ENCODE data around the gene ARMC3. TPM values are rescaled to one million over a fixed set of nuclear protein-coding genes. Genes with fewer than 3 reads are reported as not detected.

ARMC3 gene
- total and polyA plus RNA-seq, 9 of the 15 experiments (the other 6 are each of a cell fraction or from before 2014, with no cell fraction given): 0.33 to 1.1 (median 0.62) TPM

DNA sequence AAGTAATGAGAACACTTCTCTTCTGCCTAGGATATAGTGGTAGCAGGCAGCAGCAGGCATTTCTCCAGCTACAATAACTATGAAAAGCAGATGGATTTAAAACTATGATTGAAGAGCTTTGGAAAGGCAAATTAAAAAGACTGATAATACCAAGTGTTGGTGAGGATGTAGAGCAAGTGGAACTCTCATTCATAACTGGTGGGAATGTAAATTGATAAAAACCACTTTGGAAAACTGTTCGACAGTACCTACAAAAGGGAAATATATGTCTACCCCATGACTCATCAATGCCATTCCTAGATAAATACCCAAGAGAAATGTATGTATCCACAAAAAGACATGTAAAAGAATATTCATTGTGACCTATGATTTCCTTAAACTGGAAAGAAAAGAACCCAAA is 14.6 kb downstream of the ARMC3 start:
- no peaks in the 10 kb centered on the region for H3K4me1 ChIP-seq (replicated peaks in 1 of 2; ENCODE audit: control insufficient read depth in 2 of 2, insufficient read depth in 2 of 2, low read length in 2 of 2)
- CTCF ChIA-PET (ENCODE audit: low intra/inter-chr PET ratio): no interaction called here
- no peak overlapping the region for H3K27ac ChIP-seq (ENCODE audit: extremely low read depth, low read depth, low read length)
- no peak for TF ChIP-seq ASH1L (IDR thresholded peaks at IDR 0.05; ENCODE audit: borderline replicate concordance, low read depth, partially characterized antibody)
- 0 out of 2 replicates have a peak, but pooled peaks have one; percentile 24 for TF ChIP-seq TRIM28 (IDR thresholded peaks at IDR 0.05)
- TF ChIP-seq RBM25 (IDR thresholded peaks at IDR 0.05; ENCODE audit: low read depth, low read length, severe bottlenecking): peak; percentile 81
- TF ChIP-seq MED1 (CRISPR knock-in tag; IDR thresholded peaks at IDR 0.05; ENCODE audit: borderline replicate concordance): no peak
- peak; percentile 78 for TF ChIP-seq ZNF184 (CRISPR knock-in tag; IDR thresholded peaks at IDR 0.05)
- TF ChIP-seq CBX5 (IDR thresholded peaks at IDR 0.05; ENCODE audit: borderline replicate concordance, low read depth): no peak
- TF ChIP-seq, protein P1, sequence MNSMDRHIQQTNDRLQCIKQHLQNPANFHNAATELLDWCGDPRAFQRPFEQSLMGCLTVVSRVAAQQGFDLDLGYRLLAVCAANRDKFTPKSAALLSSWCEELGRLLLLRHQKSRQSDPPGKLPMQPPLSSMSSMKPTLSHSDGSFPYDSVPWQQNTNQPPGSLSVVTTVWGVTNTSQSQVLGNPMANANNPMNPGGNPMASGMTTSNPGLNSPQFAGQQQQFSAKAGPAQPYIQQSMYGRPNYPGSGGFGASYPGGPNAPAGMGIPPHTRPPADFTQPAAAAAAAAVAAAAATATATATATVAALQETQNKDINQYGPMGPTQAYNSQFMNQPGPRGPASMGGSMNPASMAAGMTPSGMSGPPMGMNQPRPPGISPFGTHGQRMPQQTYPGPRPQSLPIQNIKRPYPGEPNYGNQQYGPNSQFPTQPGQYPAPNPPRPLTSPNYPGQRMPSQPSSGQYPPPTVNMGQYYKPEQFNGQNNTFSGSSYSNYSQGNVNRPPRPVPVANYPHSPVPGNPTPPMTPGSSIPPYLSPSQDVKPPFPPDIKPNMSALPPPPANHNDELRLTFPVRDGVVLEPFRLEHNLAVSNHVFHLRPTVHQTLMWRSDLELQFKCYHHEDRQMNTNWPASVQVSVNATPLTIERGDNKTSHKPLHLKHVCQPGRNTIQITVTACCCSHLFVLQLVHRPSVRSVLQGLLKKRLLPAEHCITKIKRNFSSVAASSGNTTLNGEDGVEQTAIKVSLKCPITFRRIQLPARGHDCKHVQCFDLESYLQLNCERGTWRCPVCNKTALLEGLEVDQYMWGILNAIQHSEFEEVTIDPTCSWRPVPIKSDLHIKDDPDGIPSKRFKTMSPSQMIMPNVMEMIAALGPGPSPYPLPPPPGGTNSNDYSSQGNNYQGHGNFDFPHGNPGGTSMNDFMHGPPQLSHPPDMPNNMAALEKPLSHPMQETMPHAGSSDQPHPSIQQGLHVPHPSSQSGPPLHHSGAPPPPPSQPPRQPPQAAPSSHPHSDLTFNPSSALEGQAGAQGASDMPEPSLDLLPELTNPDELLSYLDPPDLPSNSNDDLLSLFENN (IDR thresholded peaks at IDR 0.05; ENCODE audit: low read depth in 2 of 2, low read length in 2 of 2): no peak
- TF ChIP-seq VEZF1 (CRISPR knock-in tag; IDR thresholded peaks at IDR 0.05): no peak
- TF ChIP-seq BDP1 (IDR thresholded peaks at IDR 0.05; ENCODE audit: insufficient read depth, insufficient read length): no peak
- TF ChIP-seq NFIC (IDR thresholded peaks at IDR 0.05): no peak
- H3K27me3 ChIP-seq (ENCODE audit: control insufficient read depth in 2 of 2, insufficient read depth in 2 of 2, low read length in 2 of 2): no peaks in the 10 kb centered on the region
- BruUV-seq (replicated peaks): no TSS peak
- H2AFZ ChIP-seq (ENCODE audit: low read depth, low read length): no peak overlapping the region
- in situ Hi-C loops (cut with MboI) (no loop called here), intact Hi-C loops (cut with micrococcal nuclease) (no loop called here)
- POLR2A ChIA-PET: interaction anchor here (1.0 kb wide), 1 partner anchor 13 kb away, joined by 3 read pairs; no protein-coding TSS in a partner anchor
- 5% methylated on average over 1 of the region's 1 CpG for WGBS (ENCODE audit: insufficient coverage, low coverage, missing lambda C conversion rate)
- ATAC-seq: no peak
- H3K79me2 ChIP-seq (ENCODE audit: control insufficient read depth, insufficient read depth, low read length): no peaks in the 10 kb centered on the region
- no peak overlapping the region for H3K4me2 ChIP-seq (ENCODE audit: insufficient read depth, low read length)
- no peak for FAIRE-seq
- DNase-seq (ENCODE audit: extremely low read depth in 1 of 4, low spot score in 3 of 4): no peak
- no peak overlapping the region for H3K4me3 ChIP-seq
- no peak overlapping the region for H3K9ac ChIP-seq (ENCODE audit: insufficient read depth in 1 of 2, low read depth in 2 of 2, low read length in 2 of 2)
- H3K9me1 ChIP-seq (ENCODE audit: control insufficient read depth, insufficient read depth, low read length): no peaks in the 10 kb centered on the region
- no peaks in the 10 kb centered on the region for H4K20me1 ChIP-seq (replicated peaks; ENCODE audit: control insufficient read depth, insufficient read depth, low read length)
- no peaks in the 10 kb centered on the region for H3K36me3 ChIP-seq (ENCODE audit: control insufficient read depth, insufficient read depth, low read length)
- H3K9me3 ChIP-seq (replicated peaks; ENCODE audit: control insufficient read depth, insufficient read depth, low read depth, low read length): no peaks in the 10 kb centered on the region

Data from K562 (cell line).